GM12801 (cell line): Measurements from ENCODE around the gene NNAT.

ENCODE experiments used
- CTCF ChIP-seq: IDR thresholded peaks from one replicate; pipeline ENCODE4 v1.5.1; 2011; ENCODE audit warnings: control low read depth; ENCODE audit not compliant: insufficient read length; ENCODE audit errors: extremely low read depth

Gene NNAT

GRCh38 chr20:37516811-37517750, 4.0 kb upstream of the NNAT start:
- TF ChIP-seq CTCF, result no peak

- TF ChIP-seq CTCF, result no peak
Observed at GRCh38 chr20:37518059-37518458, 3.0 kb upstream of the NNAT start.

GRCh38 chr20:37518606-37519507, 2.2 kb upstream of the NNAT start:
- TF ChIP-seq CTCF, result no peak

- TF ChIP-seq CTCF, result no peak
Observed at GRCh38 chr20:37519508-37520418, 1.3 kb upstream of the NNAT start.

- TF ChIP-seq CTCF, result no peak
Observed at GRCh38 chr20:37520419-37520955, 563 bp upstream of the NNAT start.

- TF ChIP-seq CTCF, result no peak
Observed at GRCh38 chr20:37522260-37523011, 1.4 kb downstream of the NNAT start.
